ENCODE results near the gene OR12D1.
"Not testable (repeated sequence)": the region's sequence is repeated elsewhere in the genome, so short reads cannot be mapped to it uniquely, and the experiment has no call there.

OR12D1 gene

DNA sequence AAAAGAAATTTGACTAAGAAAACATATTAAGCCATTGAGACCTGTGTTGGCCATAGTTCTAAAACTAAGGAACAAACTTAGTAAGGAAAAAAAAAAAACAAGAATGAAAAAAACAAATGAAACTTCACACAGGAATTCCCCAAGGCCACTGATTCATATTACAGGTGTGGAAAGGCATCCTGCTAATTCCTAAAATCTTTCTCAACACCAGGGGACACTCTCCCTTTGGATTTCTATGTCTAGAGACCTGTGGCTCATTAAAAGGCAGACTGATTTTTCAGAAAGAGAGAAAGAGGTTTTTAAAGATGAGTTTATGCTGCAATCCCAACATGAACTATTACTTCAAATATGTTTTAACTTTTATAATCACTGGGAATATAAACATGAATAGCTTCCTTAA lies at the start of gene OR12D1:
TSS of gene OR12D1 (plus strand) at position 341 of the 400 bp plus-strand sequence.
- no peak for DNase-seq
- no peak for ATAC-seq

DNA sequence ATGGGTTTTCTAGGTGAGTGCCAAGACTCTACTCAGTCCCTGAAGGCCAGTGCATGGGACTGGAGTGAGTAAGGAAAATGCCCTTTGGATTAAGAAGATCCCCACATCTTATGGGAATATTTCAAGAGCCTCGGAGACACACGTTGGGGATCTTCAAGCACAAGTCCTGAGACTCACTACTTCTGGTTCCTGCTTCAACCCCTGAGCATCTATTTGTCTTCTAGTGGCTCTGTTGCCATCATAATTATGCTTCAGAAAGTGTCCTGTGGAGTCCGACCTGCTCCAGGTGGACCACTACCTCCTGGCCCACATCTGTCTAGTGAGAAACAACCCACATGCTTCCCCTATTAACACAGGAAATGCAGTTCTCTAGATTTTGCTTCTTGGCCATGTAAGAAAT lies 46.0 kb upstream of the OR12D1 start, which contains the start of gene OR5V1:
TSS of gene OR5V1 (minus strand) at position 101 of the 400 bp plus-strand sequence. CDS start 12,670 bp downstream, outside the sequence.
- ATAC-seq (no peak), DNase-seq (no peak)

DNA sequence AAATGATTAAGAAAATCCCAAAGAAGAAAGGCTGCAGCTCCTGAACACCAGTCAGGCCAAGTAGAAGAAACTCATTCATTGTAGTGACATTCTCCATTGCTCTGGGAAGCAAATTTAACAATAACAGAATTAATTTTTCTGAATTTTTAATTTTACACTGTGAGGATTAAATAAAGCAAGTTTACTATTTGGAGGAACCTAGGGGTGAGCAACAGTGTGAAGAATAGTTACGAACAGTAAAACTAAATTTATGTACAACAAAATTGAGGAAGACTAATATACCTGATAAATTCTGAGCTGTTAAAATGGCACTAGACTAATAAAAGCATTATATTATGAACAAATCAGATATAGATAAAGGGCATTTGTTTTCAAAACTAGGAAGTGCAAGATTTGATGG lies 39.5 kb upstream of the OR12D1 start, which contains the start of gene OR12D3:
TSS of gene OR12D3 (minus strand) at position 101 of the 400 bp plus-strand sequence. CDS start at position 97, 4 bp downstream.
- ATAC-seq (no peak), DNase-seq (no peak)

DNA sequence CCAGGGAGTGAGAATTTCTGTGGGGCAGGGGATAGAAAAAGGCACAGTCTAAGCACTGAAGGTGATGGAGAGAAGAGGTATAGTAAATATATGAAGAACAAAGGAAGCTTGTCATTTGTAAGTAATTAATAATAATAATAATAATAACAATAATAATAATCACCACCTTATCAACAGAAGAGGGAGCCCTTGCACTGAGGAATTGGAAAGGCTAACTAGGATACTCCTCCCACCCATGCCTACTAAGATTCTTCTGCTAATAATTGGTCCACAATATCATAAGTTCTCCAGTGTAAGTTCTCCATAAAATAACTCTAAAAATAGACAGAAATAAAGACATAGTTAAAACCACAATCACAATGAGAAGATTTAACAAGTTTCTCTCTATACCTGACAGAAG lies 38.7 kb upstream of the OR12D1 start:
- DNase-seq (no peak), ATAC-seq (no peak)

DNA sequence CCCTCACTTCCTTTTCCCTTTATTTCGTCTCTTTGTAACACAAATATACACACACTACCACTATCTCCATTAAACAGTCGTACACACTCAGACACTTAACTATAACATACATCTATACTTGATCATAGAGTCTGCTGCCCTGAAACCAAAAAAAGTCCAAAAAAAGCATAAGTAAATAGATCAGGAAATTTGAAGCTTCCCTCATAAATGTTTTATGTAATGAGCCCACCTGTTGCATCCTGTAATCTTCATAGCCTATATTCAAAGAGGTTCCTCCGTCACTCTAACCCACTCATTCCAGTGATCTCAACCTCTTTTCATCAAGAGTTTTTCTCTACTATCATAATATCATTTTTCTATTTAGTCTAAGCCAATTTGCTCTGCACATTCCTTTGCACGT lies 26.2 kb upstream of the OR12D1 start:
- ATAC-seq (no peak), DNase-seq (no peak)

DNA sequence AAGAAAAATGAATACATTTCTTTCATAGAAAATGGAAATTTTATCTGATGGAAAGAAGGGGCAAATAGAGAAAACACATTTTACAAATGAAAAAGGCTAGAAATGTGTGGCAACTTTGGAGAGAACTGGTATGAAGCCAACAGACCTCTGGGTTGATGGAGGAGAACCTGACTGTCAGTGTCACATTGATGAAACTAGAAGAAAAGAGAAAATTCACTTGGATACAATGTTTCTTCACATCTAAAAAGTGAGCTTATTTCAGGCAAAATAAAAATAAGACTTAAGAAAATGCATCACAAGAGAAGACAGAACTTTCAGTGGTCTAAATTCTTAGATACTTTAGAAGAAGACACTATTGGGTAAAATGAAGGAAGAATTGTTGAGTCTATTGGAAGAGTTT lies 19.4 kb upstream of the OR12D1 start, which contains the start of gene OR12D2:
TSS of gene OR12D2 (plus strand) at position 301 of the 400 bp plus-strand sequence. CDS start 1,069 bp downstream, outside the sequence.
- DNase-seq (no peak), ATAC-seq (no peak)

DNA sequence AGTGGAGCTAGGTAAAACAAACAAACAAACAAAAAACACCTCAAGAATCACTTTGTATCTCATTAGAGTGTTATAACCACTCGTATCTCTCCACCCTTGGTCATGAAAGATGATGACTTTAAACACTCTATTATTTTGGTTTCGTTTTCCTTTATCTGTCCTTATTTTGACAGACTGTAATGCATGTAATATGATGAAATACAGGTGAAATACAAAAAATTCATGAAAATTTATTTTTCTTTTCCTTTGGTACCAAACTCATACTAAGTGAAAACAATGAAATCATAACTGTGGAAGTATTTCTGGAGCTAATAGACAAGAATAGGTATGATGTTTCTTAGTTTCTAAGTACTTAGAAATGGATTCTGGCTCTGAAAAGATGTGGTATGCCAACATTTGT lies 15.2 kb upstream of the OR12D1 start:
- ATAC-seq = no peak

DNA sequence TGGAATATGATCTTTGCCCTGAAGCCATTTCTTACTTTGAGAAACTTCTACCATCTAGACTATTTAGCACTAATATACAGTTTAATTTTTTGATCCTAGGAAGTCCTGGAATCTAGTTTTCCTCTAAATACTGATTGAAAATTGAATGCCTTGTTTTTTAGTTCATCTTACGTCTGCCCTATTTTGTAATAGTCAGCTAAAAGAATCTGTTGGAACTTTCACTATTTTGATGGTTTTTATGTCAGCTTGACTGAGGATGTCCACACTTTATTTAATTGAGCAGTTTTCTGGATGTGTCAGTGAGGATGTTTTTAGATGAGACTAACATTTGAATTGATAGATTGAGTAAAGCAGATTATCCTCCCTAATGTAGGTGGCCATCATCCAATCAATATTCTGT lies 10.9 kb upstream of the OR12D1 start:
- no peak for ATAC-seq
- no peak for DNase-seq

More for the DNA sequence above, 15.2 kb upstream of the OR12D1 start:
- DNase-seq = no peak

DNA sequence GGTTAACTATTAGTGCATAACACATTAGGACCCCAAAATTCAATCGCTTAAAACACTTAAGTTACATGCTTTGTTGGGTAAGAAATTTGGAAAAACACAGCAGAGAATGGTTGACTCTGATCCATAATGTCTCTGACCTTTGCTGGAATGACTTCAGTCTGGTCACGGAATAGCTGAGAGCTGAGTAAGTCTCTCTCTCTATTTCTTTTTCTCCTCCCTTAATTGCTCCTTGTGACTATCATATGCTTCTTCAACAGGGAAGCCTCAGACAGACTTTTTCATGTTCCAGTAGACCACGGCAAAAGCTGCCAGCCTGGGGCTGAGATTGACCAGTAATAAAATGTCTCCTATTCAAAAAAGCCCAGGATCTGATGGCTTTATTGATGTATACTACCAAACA lies 4.8 kb downstream of the OR12D1 start:
- ATAC-seq = no peak
- DNase-seq = no peak

DNA sequence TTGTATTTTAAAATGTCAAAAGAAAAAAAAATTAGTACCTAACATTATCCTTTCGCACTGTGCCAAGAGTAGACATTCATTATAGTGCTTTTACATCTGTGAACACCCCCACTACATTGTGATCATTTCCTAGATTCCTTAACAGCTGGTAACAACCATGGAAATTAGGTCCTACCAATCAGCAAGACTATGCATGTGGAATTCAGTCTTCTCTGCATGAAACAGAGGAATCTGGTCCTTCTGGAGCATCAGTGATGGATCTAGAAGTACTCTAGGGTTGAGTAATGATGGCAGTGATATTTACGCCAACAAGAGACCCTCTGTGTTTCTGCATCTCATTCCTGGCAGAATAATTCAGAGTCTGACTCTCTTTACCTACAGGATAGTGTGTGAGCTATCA lies 9.4 kb downstream of the OR12D1 start:
- DNase-seq = no peak
- ATAC-seq = no peak

DNA sequence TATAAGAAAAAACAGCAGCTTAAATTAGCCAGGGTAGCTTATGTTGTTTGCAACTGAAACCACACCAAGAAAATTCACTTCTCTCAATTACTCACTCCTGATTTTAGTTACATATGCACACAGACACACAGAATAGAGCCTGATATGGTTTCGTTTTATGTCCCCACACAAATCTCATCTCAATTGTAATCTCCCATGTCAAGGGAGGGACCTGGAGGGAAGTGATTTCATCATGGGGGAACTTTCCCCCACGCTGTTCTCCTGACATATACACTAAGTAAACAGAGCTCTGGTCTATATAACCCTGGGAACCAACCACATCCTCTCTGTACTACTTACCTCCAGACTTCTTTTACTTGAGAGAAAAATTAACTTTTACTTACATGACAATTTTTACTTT lies 9.8 kb downstream of the OR12D1 start:
- DNase-seq = no peak
- peak; percentile 32 for ATAC-seq

DNA sequence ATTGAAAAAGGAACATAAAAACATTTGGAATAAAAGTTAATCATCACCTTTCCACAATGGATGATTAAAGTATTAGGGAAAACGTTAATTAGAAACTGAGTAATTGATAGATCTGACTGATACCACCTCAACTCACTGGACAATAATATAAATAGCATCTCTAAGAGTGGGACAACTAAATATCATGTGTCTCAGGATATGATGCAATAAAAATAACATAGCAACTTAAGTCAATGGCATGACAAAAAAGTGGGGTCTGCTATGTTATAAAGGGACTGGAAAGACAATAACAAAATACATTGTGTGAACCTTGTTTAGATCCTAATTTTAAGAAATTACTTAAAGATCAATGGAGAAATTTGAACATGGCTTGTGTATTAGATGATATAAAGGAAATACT lies 10.3 kb downstream of the OR12D1 start:
- no peak for DNase-seq
- ATAC-seq = no peak

DNA sequence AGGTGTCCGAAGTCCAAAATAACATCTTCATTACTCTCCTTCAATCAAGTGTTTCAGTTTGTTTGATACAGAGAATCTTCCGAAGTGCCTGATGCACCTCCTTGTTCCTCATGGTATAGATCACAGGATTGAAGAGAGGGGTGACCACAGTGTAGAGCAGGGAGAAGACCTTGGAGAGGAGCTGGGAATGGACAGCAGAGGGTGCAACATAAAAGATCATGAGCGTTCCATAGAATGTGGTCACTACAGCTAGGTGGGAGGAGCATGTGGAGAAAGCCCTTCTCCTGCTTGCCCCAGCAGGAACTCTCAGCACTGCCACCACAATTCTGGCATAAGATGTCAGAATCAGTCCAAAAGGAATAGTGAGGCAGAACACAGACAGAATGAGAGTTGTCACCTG lies 11.9 kb downstream of the OR12D1 start:
- DNase-seq (no peak), ATAC-seq (no peak)

DNA sequence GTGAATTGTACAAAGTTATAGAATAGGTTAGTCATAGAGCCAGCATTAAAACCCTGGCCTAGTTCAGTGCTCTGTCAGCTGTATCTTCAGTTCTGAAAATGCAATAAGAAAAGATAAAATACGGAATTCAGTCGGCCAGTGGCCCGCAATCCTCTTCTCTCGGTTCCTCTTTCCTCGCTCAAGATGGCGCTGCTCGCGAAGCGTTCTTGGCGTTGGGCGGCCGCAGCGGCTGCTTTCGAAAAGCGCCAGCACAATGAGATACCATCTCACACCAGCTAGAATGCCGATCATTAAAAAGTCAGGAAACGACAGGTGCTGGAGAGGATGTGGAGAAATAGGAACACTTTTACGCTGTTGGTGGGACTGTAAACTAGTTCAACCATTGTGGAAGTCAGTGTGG lies 22.0 kb downstream of the OR12D1 start:
- not testable (repeated sequence) for DNase-seq, ATAC-seq

DNA sequence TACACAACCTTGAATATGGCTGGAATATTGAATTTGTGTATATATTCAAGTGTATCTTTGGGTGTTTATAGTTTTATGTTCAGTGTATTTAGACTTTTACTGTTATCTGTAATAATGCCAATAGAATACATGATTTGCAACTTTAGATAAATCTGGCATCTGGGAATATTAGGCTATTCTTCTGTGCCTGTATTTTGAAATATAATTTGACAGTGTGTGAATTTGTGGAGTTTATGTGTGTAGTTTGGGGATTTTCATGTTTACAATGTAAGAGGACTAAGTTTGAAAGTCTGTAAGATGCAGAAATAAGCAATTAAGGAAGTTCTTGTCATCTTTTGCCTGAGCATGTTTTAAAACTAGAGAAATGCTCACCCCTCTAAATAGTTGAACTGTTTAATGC lies 24.3 kb downstream of the OR12D1 start, which contains the start of gene OR10C1:
TSS of gene OR10C1 (plus strand) at position 301 of the 400 bp plus-strand sequence. CDS start 710 bp downstream, outside the sequence.
- DNase-seq = no peak

DNA sequence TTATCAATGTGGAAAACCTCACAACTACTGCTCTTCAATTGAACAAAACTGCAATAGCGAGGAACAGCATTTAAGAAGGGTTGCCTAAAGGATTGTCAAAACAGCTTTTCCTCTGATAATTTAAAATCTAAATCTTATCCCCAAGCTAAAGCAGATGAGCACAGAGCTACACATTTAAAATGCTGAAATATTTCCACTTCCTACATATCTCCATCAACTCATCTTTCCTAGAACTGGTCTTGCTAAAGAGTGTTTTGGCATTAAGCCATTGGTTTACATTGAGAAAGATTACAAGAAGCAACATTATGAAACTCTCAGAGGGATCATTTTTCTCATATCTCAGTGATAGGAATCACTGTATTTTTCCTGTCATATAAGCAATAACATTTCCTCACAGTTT lies 28.0 kb downstream of the OR12D1 start:
- no peak for ATAC-seq
- no peak for DNase-seq

More for the DNA sequence above, 24.3 kb downstream of the OR12D1 start, which contains the start of gene OR10C1:
- no peak for ATAC-seq

DNA sequence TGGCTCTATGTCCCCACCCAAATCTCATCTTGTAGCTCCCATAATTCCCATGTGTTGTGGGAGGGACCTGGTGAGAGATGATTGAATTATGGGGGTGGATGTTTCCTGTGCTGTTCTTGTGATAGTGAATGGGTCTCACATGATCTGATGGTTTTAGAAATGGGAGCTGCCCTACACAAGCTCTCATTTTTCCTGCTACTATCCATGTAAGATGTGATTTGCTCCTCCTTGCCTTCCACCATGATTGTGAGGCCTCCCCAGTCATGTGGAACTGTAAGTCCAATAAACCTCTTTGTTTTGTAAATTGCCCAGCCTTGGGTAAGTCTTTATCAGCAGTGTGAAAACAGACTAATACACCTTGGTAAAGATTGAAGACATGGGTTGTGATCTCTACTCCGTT lies 29.3 kb downstream of the OR12D1 start:
- DNase-seq, ATAC-seq: not testable (repeated sequence)

DNA sequence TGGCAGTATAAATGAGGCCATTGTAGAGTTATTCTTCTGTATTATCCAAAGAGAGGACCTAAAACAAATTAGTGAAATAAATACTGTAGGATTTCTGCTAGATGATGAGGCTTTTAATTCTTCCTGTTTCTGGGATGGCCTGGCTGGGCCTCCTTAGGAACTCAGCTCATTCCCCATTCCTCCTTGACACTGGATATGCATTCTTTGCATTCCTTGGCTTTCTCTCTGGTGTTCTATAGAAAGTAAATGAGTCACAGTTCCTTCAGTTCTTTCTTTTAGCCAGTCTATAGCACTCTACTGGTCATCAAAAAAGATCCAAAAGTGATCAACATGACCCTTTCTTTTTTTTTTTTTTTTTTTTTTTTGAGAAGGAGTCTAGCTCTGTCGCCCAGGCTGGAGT lies 32.9 kb downstream of the OR12D1 start:
- ATAC-seq (no peak), DNase-seq (no peak)

DNA sequence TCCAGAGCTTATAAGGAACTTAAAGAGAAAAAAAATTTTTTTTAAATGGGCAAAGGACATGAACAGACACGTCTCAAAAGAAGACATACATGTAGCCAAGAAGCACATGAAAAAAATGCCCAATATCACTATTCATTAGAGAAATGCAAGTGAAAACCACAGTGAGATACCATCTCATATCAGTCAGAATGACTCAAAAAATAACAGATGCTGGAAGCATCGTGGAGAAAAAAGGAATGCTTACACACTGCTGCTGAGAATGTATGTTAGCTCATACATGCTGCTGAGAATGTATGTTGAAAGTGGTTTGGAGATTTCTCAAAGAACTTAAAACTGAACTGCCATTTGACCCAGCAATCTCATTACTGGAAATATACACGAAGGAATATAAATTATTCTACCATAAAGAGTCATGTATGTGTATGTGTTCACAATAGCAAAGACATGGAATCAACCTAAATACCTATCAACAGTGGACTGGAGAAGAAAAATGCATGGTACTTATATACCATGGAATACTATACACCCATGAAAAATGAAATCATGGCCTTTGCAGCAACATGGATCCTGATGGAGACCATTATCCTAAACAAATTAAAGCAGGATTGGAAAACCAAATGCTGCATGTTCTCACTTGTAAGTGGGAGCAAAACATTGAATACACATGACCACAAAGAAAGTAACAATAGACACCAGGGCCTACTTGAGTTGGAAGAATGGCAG lies 36.9 kb downstream of the OR12D1 start:
- no peak for DNase-seq
- ATAC-seq = no peak

DNA sequence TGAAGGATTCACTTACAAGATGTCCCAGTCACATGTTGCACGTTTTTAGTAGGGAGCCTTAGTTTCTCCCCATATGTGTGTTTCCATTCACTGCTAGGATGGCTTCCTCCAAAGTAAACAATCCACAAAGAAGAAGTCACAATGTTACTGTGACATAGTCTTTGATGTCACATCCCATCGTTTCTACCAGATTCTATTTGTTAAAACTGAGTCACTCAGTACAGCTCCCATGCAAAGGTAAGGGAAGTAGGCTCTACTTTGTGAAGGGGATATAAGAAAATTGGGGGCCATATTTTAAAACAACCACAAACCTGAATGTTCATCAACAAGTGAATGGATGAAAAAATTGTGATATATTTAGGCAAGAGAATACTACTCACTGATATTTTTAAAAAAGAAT lies 42.2 kb downstream of the OR12D1 start, which contains the start of the genes OR11A1 and OR2H1:
TSS of gene OR11A1 (minus strand) at position 101 of the 400 bp plus-strand sequence. CDS start 29,430 bp downstream, outside the sequence.
TSS of gene OR2H1 (plus strand) at position 185 of the 400 bp plus-strand sequence. CDS start 4,615 bp downstream, outside the sequence.
- no peak for DNase-seq

DNA sequence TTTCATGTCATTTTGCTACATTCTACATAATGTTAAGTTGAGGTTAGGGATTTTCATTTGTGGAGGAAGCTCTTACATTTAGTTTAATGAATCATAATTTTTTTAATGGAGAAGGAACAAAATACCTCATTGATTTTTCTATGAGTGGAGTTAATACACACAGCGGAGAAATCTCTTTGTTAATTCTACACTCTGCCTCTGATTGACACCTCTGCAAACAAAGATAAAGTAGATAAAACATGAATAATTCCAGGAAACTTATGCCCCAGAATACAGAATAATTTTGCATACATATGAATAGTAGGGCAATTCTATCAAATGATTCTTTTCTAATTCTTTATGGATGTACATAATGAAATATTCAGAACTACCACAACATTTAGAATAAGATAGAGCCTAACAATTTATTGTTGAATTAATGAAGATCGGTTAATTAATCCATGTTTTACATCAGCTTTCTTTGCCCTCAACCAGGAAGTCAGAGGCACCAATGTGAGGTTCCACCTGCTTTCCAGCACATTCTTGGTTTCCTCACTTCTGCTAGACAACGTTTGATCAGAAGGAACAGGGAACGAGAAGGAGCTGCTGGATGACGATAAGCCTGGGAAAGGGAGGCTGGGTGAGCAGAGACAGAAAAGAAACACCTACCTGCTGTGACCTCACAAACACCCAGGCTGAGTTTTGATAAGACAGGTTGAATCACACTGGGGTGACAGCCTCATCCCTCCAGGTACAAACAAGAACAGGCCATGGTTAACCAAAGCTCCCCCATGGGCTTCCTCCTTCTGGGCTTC lies 46.5 kb downstream of the OR12D1 start:
- no peak for DNase-seq

More for the DNA sequence above, 42.2 kb downstream of the OR12D1 start, which contains the start of the genes OR11A1 and OR2H1:
- ATAC-seq = no peak

DNA sequence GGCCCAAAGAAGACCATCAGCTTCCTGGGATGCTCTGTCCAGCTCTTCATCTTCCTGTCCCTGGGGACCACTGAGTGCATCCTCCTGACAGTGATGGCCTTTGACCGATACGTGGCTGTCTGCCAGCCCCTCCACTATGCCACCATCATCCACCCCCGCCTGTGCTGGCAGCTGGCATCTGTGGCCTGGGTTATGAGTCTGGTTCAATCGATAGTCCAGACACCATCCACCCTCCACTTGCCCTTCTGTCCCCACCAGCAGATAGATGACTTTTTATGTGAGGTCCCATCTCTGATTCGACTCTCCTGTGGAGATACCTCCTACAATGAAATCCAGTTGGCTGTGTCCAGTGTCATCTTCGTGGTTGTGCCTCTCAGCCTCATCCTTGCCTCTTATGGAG lies 47.3 kb downstream of the OR12D1 start:
- ATAC-seq (no peak), DNase-seq (no peak)

More for the DNA sequence above, 46.5 kb downstream of the OR12D1 start:
- ATAC-seq = no peak

All from stimulated activated naive CD8-positive, alpha-beta T cell treated with anti-CD3 and anti-CD28 coated beads, Interleukin-15, Interleukin-2, amounts not matched to agents 100 U/mL and 50 U/mL, for 24 hours (primary cell).